Activated T-cell treated with anti-CD3 and anti-CD28 coated beads, Interleukin-2, amount 50 U/mL, for 4 hours (primary cell): ENCODE measurements around the gene TCF7L1. TPM values are rescaled to one million over a fixed set of nuclear protein-coding genes. Genes with fewer than 3 reads are reported as not detected.

ENCODE experiments used
- ATAC-seq, 2 donors: fragments of 200-7000 bp; cut with Tn5 transposase; one replicate each; pipeline ENCODE4 v1.10.0; 2021
- DNase-seq: peaks from one replicate; pipeline ENCODE4 v3.0.0-alpha.2; 2020
- H3K27me3 Mint-ChIP-seq: one replicate; pipeline ENCODE4 v1.8.0; 2021; ENCODE audit warnings: low read depth, mixed read lengths
- H3K36me3 Mint-ChIP-seq: one replicate; pipeline ENCODE4 v1.8.0; 2022; ENCODE audit warnings: mixed read lengths; ENCODE audit not compliant: insufficient read depth
- H3K4me1 Mint-ChIP-seq: one replicate; pipeline ENCODE4 v1.8.0; 2021; ENCODE audit warnings: low read depth, mixed read lengths
- H3K4me3 Mint-ChIP-seq: one replicate; pipeline ENCODE4 v1.8.0; 2021; ENCODE audit warnings: mild to moderate bottlenecking, moderate library complexity, mixed read lengths
- H3K9me3 Mint-ChIP-seq: one replicate; pipeline ENCODE4 v1.8.0; 2021; ENCODE audit warnings: mixed read lengths
- total RNA-seq, 3 donors: library from RNA; stranded (reverse); gene quantifications; one replicate each; pipeline ENCODE4 v1.2.1, GENCODE V29; 2021

The TCF7L1 gene
- total RNA-seq, 3 donors from 2014 or later, result 0.11 to 0.29 (median 0.13) TPM

DNA sequence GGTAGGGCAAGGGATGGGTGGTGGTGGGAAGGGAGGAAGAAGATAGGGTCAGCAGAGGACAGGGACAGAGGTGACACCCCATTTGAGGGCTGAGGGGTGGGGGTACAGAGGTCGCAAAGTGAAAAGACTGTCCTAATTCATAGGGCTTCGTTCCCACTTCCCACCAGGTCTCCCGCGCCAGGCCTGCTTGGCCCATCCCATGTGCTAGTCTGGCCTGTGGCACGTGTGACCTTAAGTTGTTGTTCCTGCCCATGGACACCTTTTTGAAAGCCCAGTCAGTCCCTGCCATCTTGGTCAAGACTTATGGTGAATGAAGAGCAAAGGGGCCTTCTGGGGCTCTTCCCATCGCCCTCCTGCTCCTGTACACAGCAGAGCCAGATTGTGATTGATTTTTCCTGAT lies 148.4 kb downstream of the TCF7L1 start:
- ATAC-seq (no peak), DNase-seq (no peak)
- Mint-ChIP-seq H3K36me3 (no peaks in the 10 kb centered on the region), H3K9me3 (no peaks in the 10 kb centered on the region), H3K4me1 (no peaks in the 10 kb centered on the region), H3K4me3 (no peak overlapping the region), H3K27me3 (peaks cover 8% of the 10 kb centered on the region)

- Mint-ChIP-seq H3K4me1 (peaks cover 4% of the 10 kb centered on the region), H3K9me3 (no peaks in the 10 kb centered on the region), H3K36me3 (no peaks in the 10 kb centered on the region), H3K27me3 (peaks cover 2% of the 10 kb centered on the region), H3K4me3 (no peak overlapping the region)
- DNase-seq (no peak), ATAC-seq (no peak)
Observed at GRCh38 chr2:85282914-85283313, 149.7 kb downstream of the TCF7L1 start.

DNA sequence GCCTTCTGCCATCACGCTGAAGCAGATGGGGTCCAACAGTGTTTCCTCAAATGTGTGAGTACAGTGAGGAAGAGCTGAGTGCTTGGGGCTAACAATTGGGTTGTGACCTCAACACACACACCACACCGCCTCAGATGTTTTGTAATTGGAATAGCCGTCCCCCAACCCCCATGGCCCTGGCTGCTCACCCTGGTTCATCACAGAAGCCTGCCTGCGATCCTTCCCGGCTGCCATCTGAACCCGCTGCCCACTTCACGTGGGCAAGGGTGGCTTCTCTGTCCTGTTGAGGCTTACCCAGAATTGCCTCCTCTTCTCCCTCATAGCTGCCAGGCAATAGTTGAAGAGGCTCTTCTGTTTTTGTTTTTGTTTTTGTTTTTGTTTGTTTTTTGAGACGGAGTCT lies 150.4 kb downstream of the TCF7L1 start:
- Mint-ChIP-seq H3K36me3 (no peaks in the 10 kb centered on the region), H3K4me3 (no peak overlapping the region), H3K4me1 (peaks cover 4% of the 10 kb centered on the region), H3K27me3 (peaks cover 2% of the 10 kb centered on the region), H3K9me3 (no peaks in the 10 kb centered on the region)
- DNase-seq (no peak), ATAC-seq (no peak)

DNA sequence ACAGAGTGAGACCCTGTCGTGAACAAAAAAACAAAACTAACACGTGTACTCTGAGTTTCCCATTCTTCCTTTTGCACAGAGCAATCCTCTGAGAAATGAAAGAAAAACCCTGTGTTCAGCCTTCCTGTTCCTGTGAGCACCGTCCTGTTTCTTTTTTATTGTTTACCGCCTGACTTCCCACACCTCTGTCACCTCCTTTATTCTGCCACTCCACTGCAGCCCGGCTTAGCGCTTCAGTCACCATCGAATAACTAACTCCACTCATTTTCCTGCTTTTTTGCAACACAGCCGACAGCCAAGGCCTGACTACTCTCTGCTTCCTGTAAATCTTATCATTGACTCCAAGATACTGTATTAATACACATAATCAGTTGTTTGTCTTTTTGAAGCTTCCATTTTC lies 153.7 kb downstream of the TCF7L1 start:
- Mint-ChIP-seq H3K4me1 (peaks cover 18% of the 10 kb centered on the region), H3K27me3 (no peaks in the 10 kb centered on the region), H3K36me3 (no peaks in the 10 kb centered on the region), H3K4me3 (no peak overlapping the region), H3K9me3 (no peaks in the 10 kb centered on the region)
- no peak for DNase-seq
- ATAC-seq, result no peak

- Mint-ChIP-seq H3K27me3 (no peaks in the 10 kb centered on the region), H3K4me1 (peaks cover 18% of the 10 kb centered on the region), H3K4me3 (no peak overlapping the region), H3K36me3 (no peaks in the 10 kb centered on the region), H3K9me3 (no peaks in the 10 kb centered on the region)
- no peak for ATAC-seq
- no peak for DNase-seq
Observed at GRCh38 chr2:85287721-85288120, 154.5 kb downstream of the TCF7L1 start.

GRCh38 chr2:85288244-85288725 lies 155.1 kb downstream of the TCF7L1 start:
- Mint-ChIP-seq H3K9me3 (no peaks in the 10 kb centered on the region), H3K4me3 (no peak overlapping the region), H3K36me3 (no peaks in the 10 kb centered on the region), H3K27me3 (no peaks in the 10 kb centered on the region), H3K4me1 (peaks cover 18% of the 10 kb centered on the region)
- ATAC-seq (no peak), DNase-seq (no peak)

DNA sequence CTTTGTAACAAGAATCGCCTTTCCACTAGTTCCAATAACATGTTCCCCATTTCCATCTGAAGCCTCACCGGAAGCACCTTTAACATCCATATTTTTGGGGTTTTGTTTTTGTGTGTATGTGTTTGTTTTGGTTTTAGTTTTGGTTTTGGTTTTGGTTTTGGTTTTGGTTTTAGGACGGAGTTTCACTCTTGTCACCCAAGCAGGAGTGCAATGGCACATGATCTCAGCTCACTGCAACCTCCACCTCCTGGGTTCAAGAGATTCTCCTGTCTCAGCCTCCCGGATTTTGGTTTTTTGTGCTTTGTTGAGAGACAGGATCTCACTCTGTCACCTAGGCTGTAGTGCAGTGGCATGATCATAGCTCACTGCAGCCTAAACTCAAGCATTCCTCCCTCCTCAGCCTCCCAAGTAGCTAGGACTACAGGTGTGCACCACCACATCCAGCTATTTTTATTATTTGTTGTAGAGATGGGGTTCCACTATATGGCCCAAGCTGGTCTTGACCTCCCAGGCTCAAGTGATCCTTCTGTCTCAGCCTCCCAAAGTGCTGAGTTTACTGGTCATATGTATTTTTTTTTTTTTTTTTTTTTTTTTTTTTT lies 158.3 kb downstream of the TCF7L1 start:
- H3K36me3 Mint-ChIP-seq, result no peaks in the 10 kb centered on the region
- DNase-seq (no peak), ATAC-seq (peak; percentile 28 to 63)
- H3K27me3 Mint-ChIP-seq, result no peaks in the 10 kb centered on the region
- peaks cover 18% of the 10 kb centered on the region for H3K4me1 Mint-ChIP-seq
- H3K9me3 Mint-ChIP-seq, result no peaks in the 10 kb centered on the region
- peak overlapping the region; percentile 19 for H3K4me3 Mint-ChIP-seq

GRCh38 chr2:85302121-85302520 lies 168.9 kb downstream of the TCF7L1 start:
- H3K4me3 Mint-ChIP-seq, result no peak overlapping the region
- peaks cover 6% of the 10 kb centered on the region for H3K4me1 Mint-ChIP-seq
- no peaks in the 10 kb centered on the region for H3K9me3 Mint-ChIP-seq
- no peak for ATAC-seq
- H3K27me3 Mint-ChIP-seq, result peaks cover 3% of the 10 kb centered on the region
- no peaks in the 10 kb centered on the region for H3K36me3 Mint-ChIP-seq
- DNase-seq, result no peak

- Mint-ChIP-seq H3K9me3 (no peaks in the 10 kb centered on the region), H3K36me3 (no peaks in the 10 kb centered on the region), H3K27me3 (peaks cover 3% of the 10 kb centered on the region), H3K4me3 (no peak overlapping the region), H3K4me1 (peaks cover 14% of the 10 kb centered on the region)
- ATAC-seq, result no peak
- no peak for DNase-seq
Observed at GRCh38 chr2:85303780-85304531, 170.8 kb downstream of the TCF7L1 start.

GRCh38 chr2:85307527-85307897 lies 174.3 kb downstream of the TCF7L1 start:
- DNase-seq (no peak), ATAC-seq (no peak)
- H3K36me3 Mint-ChIP-seq, result no peaks in the 10 kb centered on the region
- H3K27me3 Mint-ChIP-seq, result peaks cover 3% of the 10 kb centered on the region
- H3K4me1 Mint-ChIP-seq, result peaks cover 28% of the 10 kb centered on the region
- H3K9me3 Mint-ChIP-seq, result no peaks in the 10 kb centered on the region
- peak overlapping the region; percentile 42 for H3K4me3 Mint-ChIP-seq

DNA sequence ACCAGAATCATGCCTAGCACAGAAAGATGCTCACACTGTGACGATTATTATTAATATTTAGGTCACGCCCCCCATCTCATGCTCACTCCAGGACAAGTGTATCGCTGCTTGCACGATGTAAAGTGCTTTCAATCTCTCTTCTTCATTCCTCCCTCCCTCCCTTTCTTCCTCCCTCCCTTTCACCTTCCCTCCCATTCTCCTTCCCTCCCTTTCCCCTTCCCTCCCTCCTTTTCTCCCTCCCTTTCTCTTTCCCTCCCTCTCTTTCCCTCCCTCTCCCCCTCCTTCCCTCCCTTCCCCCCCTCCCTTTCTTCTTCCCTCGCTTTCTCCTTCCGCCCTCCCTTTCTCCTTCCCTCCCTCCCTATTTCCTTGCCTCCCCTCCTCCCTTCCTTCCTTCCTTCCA lies 175.0 kb downstream of the TCF7L1 start:
- DNase-seq (no peak), ATAC-seq (no peak)
- Mint-ChIP-seq H3K4me3 (no peak overlapping the region), H3K36me3 (no peaks in the 10 kb centered on the region), H3K27me3 (peaks cover 3% of the 10 kb centered on the region), H3K4me1 (peaks cover 28% of the 10 kb centered on the region), H3K9me3 (no peaks in the 10 kb centered on the region)

DNA sequence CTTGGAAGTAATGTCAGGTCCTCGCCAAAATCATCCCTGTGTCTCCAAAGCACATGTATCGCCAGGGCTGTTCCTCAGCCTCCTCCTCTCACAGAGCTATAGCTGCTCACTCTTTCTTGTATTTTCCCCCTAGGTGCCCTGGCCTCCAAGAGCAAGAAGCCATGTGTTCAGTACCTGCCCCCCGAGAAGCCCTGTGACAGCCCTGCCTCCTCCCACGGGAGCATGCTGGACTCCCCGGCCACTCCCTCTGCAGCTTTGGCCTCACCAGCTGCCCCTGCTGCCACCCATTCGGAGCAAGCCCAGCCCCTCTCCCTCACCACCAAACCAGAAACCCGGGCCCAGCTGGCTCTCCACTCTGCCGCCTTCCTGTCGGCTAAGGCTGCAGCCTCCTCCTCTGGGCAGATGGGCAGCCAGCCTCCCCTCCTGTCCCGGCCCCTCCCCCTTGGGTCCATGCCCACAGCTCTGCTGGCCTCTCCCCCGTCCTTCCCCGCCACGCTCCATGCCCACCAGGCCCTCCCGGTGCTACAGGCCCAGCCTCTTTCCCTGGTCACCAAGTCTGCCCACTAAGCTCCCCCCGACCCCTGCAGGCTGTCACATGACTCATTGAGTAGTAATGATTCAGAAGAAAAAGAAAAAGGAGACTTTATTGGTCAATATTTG lies 175.8 kb downstream of the TCF7L1 start:
- H3K4me3 Mint-ChIP-seq, result peak overlapping the region; percentile 82
- DNase-seq, result no peak

GRCh38 chr2:85309699-85310321 lies 176.6 kb downstream of the TCF7L1 start:
- Mint-ChIP-seq H3K9me3 (no peaks in the 10 kb centered on the region), H3K4me3 (peak overlapping the region; percentile 82)
- peak in 1 of 2 donors; percentile 41 for ATAC-seq

More for the DNA sequence above, 175.8 kb downstream of the TCF7L1 start:
- peaks cover 3% of the 10 kb centered on the region for H3K36me3 Mint-ChIP-seq
- peak; percentile 39 to 41 for ATAC-seq
- peaks cover 28% of the 10 kb centered on the region for H3K4me1 Mint-ChIP-seq
- H3K9me3 Mint-ChIP-seq, result no peaks in the 10 kb centered on the region
- H3K27me3 Mint-ChIP-seq, result peaks cover 2% of the 10 kb centered on the region

DNA sequence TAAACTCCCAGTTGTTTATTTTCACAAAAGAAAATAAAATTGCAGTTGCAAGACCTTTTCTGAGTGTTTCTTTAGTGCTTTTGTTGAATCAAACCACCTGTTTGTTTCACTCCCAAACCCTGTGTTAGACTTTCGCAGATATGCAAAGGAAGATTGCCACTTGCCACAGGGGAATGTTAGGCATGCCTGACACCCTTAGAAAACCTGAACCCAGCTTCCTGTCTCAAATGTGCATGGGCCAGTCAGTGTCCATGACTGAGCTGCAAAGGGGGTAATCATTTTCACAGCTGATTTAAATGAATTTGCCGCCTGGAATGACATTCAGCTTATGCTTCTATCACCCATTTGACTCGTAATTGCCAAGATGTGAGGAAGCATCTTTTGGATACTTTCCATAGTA lies 177.1 kb downstream of the TCF7L1 start:
- H3K4me1 Mint-ChIP-seq, result peaks cover 28% of the 10 kb centered on the region

More at GRCh38 chr2:85309699-85310321, 176.6 kb downstream of the TCF7L1 start:
- Mint-ChIP-seq H3K4me1 (peaks cover 28% of the 10 kb centered on the region), H3K36me3 (peaks cover 6% of the 10 kb centered on the region), H3K27me3 (no peaks in the 10 kb centered on the region)
- DNase-seq, result no peak

More for the DNA sequence above, 177.1 kb downstream of the TCF7L1 start:
- Mint-ChIP-seq H3K27me3 (no peaks in the 10 kb centered on the region), H3K4me3 (peak overlapping the region; percentile 82), H3K36me3 (peaks cover 6% of the 10 kb centered on the region), H3K9me3 (no peaks in the 10 kb centered on the region)
- DNase-seq (no peak), ATAC-seq (no peak)
